ENCODE measurements around the gene SYNJ2.

GRCh38 chr6:158015188-158015506 is 33.5 kb downstream of the SYNJ2 start:
- TF ChIP-seq POLR2A (IDR thresholded peaks at IDR 0.05; ENCODE audit: low read depth, low read length): no peak
- TF ChIP-seq POLR2AphosphoS5 (IDR thresholded peaks at IDR 0.05; ENCODE audit: low read depth, low read length): no peak
- no peak for TF ChIP-seq SPI1 (IDR thresholded peaks at IDR 0.05; ENCODE audit: low read depth, low read length)
- no peak for TF ChIP-seq PAX5 (IDR thresholded peaks at IDR 0.05; ENCODE audit: insufficient read depth, low read length, severe bottlenecking)

Data from GM12891 (cell line).